Memory B cell (primary cell): Measurements from ENCODE around the gene COL23A1.

ENCODE experiments used
- ATAC-seq: fragments of 150-1000 bp; cut with Tn5 transposase; 2 replicates; pipeline ENCODE4 v1.10.0; 2021; ENCODE audit warnings: low read depth, mild to moderate bottlenecking, moderate library complexity
- DNase-seq, 2 donors: peaks; one replicate each; pipeline ENCODE4 v3.0.0; 2022; ENCODE audit warnings: low spot score in 2 of 2
- H3K27ac Mint-ChIP-seq: one replicate; pipeline ENCODE4 v1.8.0; 2022; ENCODE audit warnings: mild to moderate bottlenecking, moderate library complexity, mixed read lengths
- H3K27me3 Mint-ChIP-seq: one replicate; pipeline ENCODE4 v1.8.0; 2022; ENCODE audit warnings: mixed read lengths
- H3K36me3 Mint-ChIP-seq: one replicate; pipeline ENCODE4 v1.8.0; 2022; ENCODE audit warnings: mild to moderate bottlenecking, mixed read lengths
- H3K4me1 Mint-ChIP-seq: one replicate; pipeline ENCODE4 v1.8.0; 2022; ENCODE audit warnings: mixed read lengths
- H3K4me3 Mint-ChIP-seq: one replicate; pipeline ENCODE4 v1.8.0; 2022; ENCODE audit warnings: mild to moderate bottlenecking, moderate library complexity, mixed read lengths
- H3K9me3 Mint-ChIP-seq: one replicate; pipeline ENCODE4 v1.8.0; 2022; ENCODE audit warnings: mixed read lengths

COL23A1 gene

GRCh38 chr5:178538741-178539229 lies 51.4 kb downstream of the COL23A1 start:
- Mint-ChIP-seq H3K4me1 (no peaks in the 10 kb centered on the region), H3K9me3 (no peaks in the 10 kb centered on the region), H3K27me3 (peaks cover 9% of the 10 kb centered on the region), H3K36me3 (no peaks in the 10 kb centered on the region), H3K27ac (no peak overlapping the region), H3K4me3 (no peak overlapping the region)
- ATAC-seq (no peak), DNase-seq (no peak)

- no peaks in the 10 kb centered on the region for H3K4me1 Mint-ChIP-seq
- H3K27ac Mint-ChIP-seq, result no peak overlapping the region
- no peak overlapping the region for H3K4me3 Mint-ChIP-seq
- no peaks in the 10 kb centered on the region for H3K36me3 Mint-ChIP-seq
- DNase-seq (no peak), ATAC-seq (no peak)
- H3K27me3 Mint-ChIP-seq, result peaks cover 10% of the 10 kb centered on the region
- no peaks in the 10 kb centered on the region for H3K9me3 Mint-ChIP-seq
Observed at GRCh38 chr5:178537467-178538371, 52.5 kb downstream of the COL23A1 start.

- ATAC-seq (no peak), DNase-seq (no peak)
- Mint-ChIP-seq H3K4me1 (no peaks in the 10 kb centered on the region), H3K9me3 (no peaks in the 10 kb centered on the region), H3K36me3 (no peaks in the 10 kb centered on the region), H3K27ac (no peak overlapping the region), H3K27me3 (peaks cover 7% of the 10 kb centered on the region), H3K4me3 (no peak overlapping the region)
Observed at GRCh38 chr5:178536541-178537466, 53.4 kb downstream of the COL23A1 start.

- H3K27ac Mint-ChIP-seq, result no peak overlapping the region
- no peak for ATAC-seq
- H3K4me3 Mint-ChIP-seq, result no peak overlapping the region
- H3K9me3 Mint-ChIP-seq, result no peaks in the 10 kb centered on the region
- DNase-seq, result no peak
- H3K36me3 Mint-ChIP-seq, result no peaks in the 10 kb centered on the region
- H3K4me1 Mint-ChIP-seq, result no peaks in the 10 kb centered on the region
- H3K27me3 Mint-ChIP-seq, result peaks cover 5% of the 10 kb centered on the region
Observed at GRCh38 chr5:178535299-178536175, 54.7 kb downstream of the COL23A1 start.

DNA sequence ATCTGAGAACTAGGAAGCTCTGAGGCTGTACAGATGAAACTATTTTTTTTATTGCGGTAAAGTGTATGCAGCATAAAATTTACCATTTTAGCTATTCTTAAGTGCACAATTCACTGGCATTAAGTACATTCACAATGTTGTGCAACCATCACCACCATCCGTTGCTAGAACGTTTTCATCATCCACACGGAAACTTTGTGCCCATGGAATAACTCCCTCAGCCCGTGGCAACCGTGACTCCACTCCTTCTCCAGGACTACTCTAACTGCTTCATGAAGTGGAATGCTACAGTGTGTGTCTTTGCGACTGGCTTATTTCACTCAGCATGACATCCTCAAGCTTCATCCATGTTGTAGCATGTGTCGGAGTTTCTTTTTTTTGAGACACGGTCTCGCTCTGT lies 57.1 kb downstream of the COL23A1 start:
- Mint-ChIP-seq H3K27ac (no peak overlapping the region), H3K9me3 (no peaks in the 10 kb centered on the region), H3K27me3 (peaks cover 5% of the 10 kb centered on the region), H3K4me1 (no peaks in the 10 kb centered on the region), H3K36me3 (no peaks in the 10 kb centered on the region), H3K4me3 (no peak overlapping the region)
- DNase-seq (no peak), ATAC-seq (no peak)

GRCh38 chr5:178532666-178533065 lies 57.5 kb downstream of the COL23A1 start:
- DNase-seq (no peak), ATAC-seq (no peak)
- H3K4me1 Mint-ChIP-seq, result no peaks in the 10 kb centered on the region
- no peaks in the 10 kb centered on the region for H3K9me3 Mint-ChIP-seq
- H3K4me3 Mint-ChIP-seq, result no peak overlapping the region
- no peaks in the 10 kb centered on the region for H3K36me3 Mint-ChIP-seq
- no peak overlapping the region for H3K27ac Mint-ChIP-seq
- H3K27me3 Mint-ChIP-seq, result peaks cover 5% of the 10 kb centered on the region

GRCh38 chr5:178532236-178532635 lies 58.0 kb downstream of the COL23A1 start:
- DNase-seq, result no peak
- Mint-ChIP-seq H3K27ac (no peak overlapping the region), H3K4me3 (no peak overlapping the region), H3K9me3 (no peaks in the 10 kb centered on the region), H3K27me3 (peaks cover 5% of the 10 kb centered on the region), H3K36me3 (no peaks in the 10 kb centered on the region), H3K4me1 (no peaks in the 10 kb centered on the region)
- ATAC-seq, result no peak

GRCh38 chr5:178531786-178532185 lies 58.4 kb downstream of the COL23A1 start:
- ATAC-seq (no peak), DNase-seq (no peak)
- no peaks in the 10 kb centered on the region for H3K36me3 Mint-ChIP-seq
- no peak overlapping the region for H3K27ac Mint-ChIP-seq
- no peaks in the 10 kb centered on the region for H3K9me3 Mint-ChIP-seq
- peaks cover 5% of the 10 kb centered on the region for H3K27me3 Mint-ChIP-seq
- no peak overlapping the region for H3K4me3 Mint-ChIP-seq
- no peaks in the 10 kb centered on the region for H3K4me1 Mint-ChIP-seq

GRCh38 chr5:178530526-178530925 lies 59.7 kb downstream of the COL23A1 start:
- Mint-ChIP-seq H3K27ac (no peak overlapping the region), H3K36me3 (no peaks in the 10 kb centered on the region), H3K9me3 (no peaks in the 10 kb centered on the region), H3K4me1 (no peaks in the 10 kb centered on the region), H3K4me3 (no peak overlapping the region), H3K27me3 (peaks cover 5% of the 10 kb centered on the region)
- DNase-seq (no peak), ATAC-seq (no peak)

GRCh38 chr5:178529080-178529479 lies 61.1 kb downstream of the COL23A1 start:
- Mint-ChIP-seq H3K27ac (no peak overlapping the region), H3K27me3 (peaks cover 4% of the 10 kb centered on the region), H3K4me3 (no peak overlapping the region), H3K36me3 (no peaks in the 10 kb centered on the region), H3K9me3 (no peaks in the 10 kb centered on the region), H3K4me1 (no peaks in the 10 kb centered on the region)
- DNase-seq (no peak), ATAC-seq (no peak)

DNA sequence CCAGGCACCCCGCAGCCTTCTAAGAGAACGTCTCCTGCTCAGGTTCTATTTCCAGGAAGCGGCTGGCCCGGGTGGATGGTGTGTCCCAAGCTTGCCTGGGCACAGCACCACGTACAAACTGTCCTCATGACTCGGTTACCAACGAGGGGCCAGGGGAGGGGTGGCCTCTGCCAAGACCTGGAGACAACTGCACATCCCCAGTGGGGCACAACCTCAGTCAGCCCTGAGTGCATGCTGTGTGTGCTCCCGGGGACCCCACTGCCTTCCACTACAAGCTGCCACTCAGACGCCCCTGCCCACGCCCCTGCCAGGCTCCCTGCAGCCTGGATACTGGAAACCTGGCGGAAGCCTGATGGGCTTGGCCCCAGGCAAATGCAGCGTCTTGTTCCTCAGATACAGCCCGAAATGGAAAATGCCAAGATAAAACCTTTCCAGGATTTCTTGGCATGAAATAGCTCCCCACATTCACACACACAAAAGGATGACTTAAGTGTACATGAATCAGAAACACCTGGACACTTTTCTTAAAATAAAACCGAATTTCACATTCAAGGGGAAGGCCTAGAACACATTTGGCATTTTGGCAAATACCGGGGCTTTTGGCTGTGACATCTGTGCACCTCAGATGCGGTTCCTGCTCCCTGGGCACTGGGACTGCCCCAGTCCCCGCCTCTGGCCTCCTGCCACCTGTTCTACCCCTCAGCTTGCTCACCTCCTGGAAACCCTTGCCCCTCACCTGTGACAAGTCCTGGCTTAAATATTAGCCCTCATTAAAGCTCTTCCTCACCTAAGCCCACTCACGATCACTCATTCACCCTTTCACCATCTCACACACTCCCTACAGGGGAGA lies 62.5 kb downstream of the COL23A1 start:
- DNase-seq, result no peak
- no peak overlapping the region for H3K4me3 Mint-ChIP-seq
- no peaks in the 10 kb centered on the region for H3K36me3 Mint-ChIP-seq
- H3K27ac Mint-ChIP-seq, result no peak overlapping the region
- H3K27me3 Mint-ChIP-seq, result peaks cover 1% of the 10 kb centered on the region
- ATAC-seq, result no peak
- no peaks in the 10 kb centered on the region for H3K4me1 Mint-ChIP-seq
- no peaks in the 10 kb centered on the region for H3K9me3 Mint-ChIP-seq

DNA sequence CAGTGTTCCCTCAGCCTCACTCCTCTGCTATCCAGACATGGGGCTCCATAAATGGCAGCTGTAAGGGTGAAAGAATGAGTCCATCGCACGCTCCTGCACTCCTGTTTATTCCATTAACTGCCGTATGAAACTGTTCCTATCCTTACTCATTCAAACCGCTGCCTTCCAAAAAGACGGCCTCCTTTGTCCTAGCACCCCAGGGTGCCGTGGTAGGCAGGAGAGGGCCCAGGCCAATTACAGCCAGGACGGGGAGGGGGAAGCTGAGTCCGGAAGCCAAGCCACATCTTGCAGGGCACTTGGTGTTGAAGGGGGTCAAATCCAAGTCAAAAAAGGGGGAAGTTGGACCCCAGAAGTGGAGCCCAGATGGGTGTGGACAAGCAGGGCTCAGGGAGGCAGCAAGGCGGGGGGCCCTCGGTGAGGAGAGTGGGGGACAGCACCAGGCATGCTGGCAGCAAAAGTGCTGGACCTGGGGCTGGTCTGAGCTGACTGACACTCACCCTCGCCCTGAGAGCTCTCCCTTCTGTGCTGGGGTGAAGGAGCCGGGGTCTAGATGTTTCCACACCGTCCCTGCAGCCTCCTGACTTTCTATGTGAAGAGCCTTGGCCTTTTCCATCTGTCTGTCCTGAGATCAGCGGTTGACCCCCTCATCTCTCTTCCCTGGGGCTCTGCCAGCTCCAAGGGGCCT lies 63.3 kb downstream of the COL23A1 start:
- Mint-ChIP-seq H3K36me3 (no peaks in the 10 kb centered on the region), H3K4me3 (no peak overlapping the region), H3K27ac (no peak overlapping the region), H3K4me1 (no peaks in the 10 kb centered on the region), H3K9me3 (no peaks in the 10 kb centered on the region), H3K27me3 (peaks cover 1% of the 10 kb centered on the region)
- ATAC-seq (no peak), DNase-seq (no peak)
